HEK293 (cell line): ENCODE results near the gene HSD17B8.

Source experiments
- HOXA7 ChIP-seq: sonication (generic); formaldehyde crosslinking; IDR thresholded peaks from 2 replicates; pipeline ENCODE4 v1.8.1; 2022; ENCODE audit warnings: missing genetic modification reagents, borderline replicate concordance
- ZNF433 ChIP-seq: fragments of 450-650 bp; formaldehyde crosslinking; IDR thresholded peaks from 2 replicates; pipeline ENCODE4 v1.5.1; 2016; ENCODE audit warnings: missing biosample characterization, missing genetic modification characterization, low read depth
- ZNF670 ChIP-seq: fragments of 450-650 bp; formaldehyde crosslinking; IDR thresholded peaks from 2 replicates; pipeline ENCODE4 v1.5.1; 2016; ENCODE audit warnings: missing biosample characterization, missing genetic modification characterization, low read depth

DNA sequence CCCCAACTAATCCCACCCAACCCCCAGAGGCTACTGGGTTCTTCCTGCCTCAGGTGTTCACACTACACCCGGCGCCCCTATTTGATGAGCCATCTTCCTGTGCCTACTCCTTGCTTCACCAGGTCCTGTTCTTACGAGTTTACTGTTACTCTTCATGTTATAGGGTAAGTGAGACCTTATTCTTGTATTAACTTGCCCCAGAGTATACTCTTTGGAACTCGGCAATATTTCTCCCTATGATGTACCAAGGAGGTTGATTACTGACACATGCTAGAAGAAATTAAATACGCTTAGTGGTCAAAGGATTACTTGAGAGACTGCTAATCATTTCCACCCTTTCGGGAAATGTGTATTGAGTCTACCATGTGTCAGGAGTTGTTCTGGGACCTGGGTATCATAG is 12.8 kb downstream of the HSD17B8 start:
- TF ChIP-seq ZNF670 (tag by site-specific recombination) (no peak), ZNF433 (no peak), HOXA7 (CRISPR knock-in tag) (no peak)
